ENCODE measurements around the gene C3orf33. TPM values are rescaled to one million over a fixed set of nuclear protein-coding genes. Genes with fewer than 3 reads are reported as not detected.

C3orf33 gene
- total and polyA plus RNA-seq, 2 of the 13 experiments (the other 11 are each of a cell fraction or from before 2014, with no cell fraction given): 9.2 to 12.6 TPM

DNA sequence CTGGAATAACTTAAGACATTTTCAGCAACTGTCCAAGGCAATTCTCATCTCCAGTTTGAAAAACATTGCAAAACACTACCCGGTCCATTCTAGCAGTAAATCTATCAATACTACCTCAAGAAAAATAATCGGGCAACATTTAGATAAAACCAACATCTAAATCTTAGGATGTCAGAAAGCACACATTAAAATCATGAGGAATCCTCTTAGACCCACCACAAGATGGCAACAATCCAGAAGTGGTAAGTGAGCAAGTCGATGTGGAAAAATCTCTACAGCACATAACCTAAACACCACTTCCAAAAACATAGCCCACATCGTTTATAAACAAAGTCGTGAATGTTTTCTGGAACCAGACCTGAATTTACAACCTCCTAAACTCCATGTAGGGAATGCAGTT is 66.9 kb downstream of the C3orf33 start:
- intact Hi-C loops (cut with micrococcal nuclease; ENCODE audit: unreplicated experiment) (loop anchor here (2.0 kb wide), 1 partner anchor 132 kb away; the partner anchor contains the start of gene GMPS), in situ Hi-C loops (cut with HindIII; ENCODE audit: extremely low pct_ligation_motif_present, low pct_unique_long_range_greater_than_20kb) (no loop called here)
- H3K4me3 ChIP-seq (replicated peaks in 1 of 3; ENCODE audit: insufficient read depth in 1 of 3, low read depth in 2 of 3, low read length in 3 of 3): peak overlapping the region; percentile 51 to 60 (median 52); a peak in 4 of 6 replicates
- no peaks in the 10 kb centered on the region for H3K36me3 ChIP-seq (replicated peaks in 1 of 2; ENCODE audit: control insufficient read depth in 1 of 2, insufficient read depth in 2 of 2, low read length in 2 of 2)
- H3K79me2 ChIP-seq (ENCODE audit: insufficient read depth, low read length): no peaks in the 10 kb centered on the region
- no peaks in the 10 kb centered on the region for H3K9me3 ChIP-seq (ENCODE audit: low read length)
- H3K4me1 ChIP-seq (ENCODE audit: insufficient read depth, low read length): peaks cover 48% of the 10 kb centered on the region
- CTCF ChIA-PET (ENCODE audit: low intra/inter-chr PET ratio, low total read pairs): no interaction called here
- H2AFZ ChIP-seq (ENCODE audit: low read length): peak overlapping the region; percentile 57
- ATAC-seq (no peak), DNase-seq (ENCODE audit: low spot score) (peak; percentile 43), FAIRE-seq (peak; percentile 60)
- peak overlapping the region; percentile 44; the same call in 1 of the 2 replicates for H3K9ac ChIP-seq (ENCODE audit: insufficient read depth, low read depth, low read length)
- H3K27me3 ChIP-seq (ENCODE audit: control insufficient read depth in 1 of 2, insufficient read depth in 2 of 2, low read length in 2 of 2): peaks cover 0 to under 1% of the 10 kb centered on the region in 2 experiments; a peak in 2 of 5 replicates
- TF ChIP-seq, protein P1, sequence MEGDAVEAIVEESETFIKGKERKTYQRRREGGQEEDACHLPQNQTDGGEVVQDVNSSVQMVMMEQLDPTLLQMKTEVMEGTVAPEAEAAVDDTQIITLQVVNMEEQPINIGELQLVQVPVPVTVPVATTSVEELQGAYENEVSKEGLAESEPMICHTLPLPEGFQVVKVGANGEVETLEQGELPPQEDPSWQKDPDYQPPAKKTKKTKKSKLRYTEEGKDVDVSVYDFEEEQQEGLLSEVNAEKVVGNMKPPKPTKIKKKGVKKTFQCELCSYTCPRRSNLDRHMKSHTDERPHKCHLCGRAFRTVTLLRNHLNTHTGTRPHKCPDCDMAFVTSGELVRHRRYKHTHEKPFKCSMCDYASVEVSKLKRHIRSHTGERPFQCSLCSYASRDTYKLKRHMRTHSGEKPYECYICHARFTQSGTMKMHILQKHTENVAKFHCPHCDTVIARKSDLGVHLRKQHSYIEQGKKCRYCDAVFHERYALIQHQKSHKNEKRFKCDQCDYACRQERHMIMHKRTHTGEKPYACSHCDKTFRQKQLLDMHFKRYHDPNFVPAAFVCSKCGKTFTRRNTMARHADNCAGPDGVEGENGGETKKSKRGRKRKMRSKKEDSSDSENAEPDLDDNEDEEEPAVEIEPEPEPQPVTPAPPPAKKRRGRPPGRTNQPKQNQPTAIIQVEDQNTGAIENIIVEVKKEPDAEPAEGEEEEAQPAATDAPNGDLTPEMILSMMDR (CRISPR knock-in tag; IDR thresholded peaks at IDR 0.05): peak; percentile 54
- no peak for TF ChIP-seq ZNF615 (CRISPR knock-in tag; IDR thresholded peaks at IDR 0.05; ENCODE audit: borderline replicate concordance)
- 0 out of 2 replicates have a peak, but pooled peaks have one; percentile 24 for TF ChIP-seq RXRB (CRISPR knock-in tag; IDR thresholded peaks at IDR 0.05; ENCODE audit: borderline replicate concordance)
- 0 out of 2 replicates have a peak, but pooled peaks have one; percentile 15 for TF ChIP-seq STAG1 (CRISPR knock-in tag; IDR thresholded peaks at IDR 0.05)
- WGBS (ENCODE audit: low lambda C conversion rate): 0% methylated on average over 5 of the region's 5 CpGs
- no peaks in the 10 kb centered on the region for H4K20me1 ChIP-seq (ENCODE audit: insufficient read depth, low read length)
- POLR2A ChIA-PET: interaction anchor here (0.8 to 2.9 kb wide), 3 partner anchors 11 to 66 kb away, joined by 4 to 12 read pairs (median 10); partner anchors contain the start of gene C3orf33
- H3K27ac ChIP-seq (ENCODE audit: extremely low read length, insufficient read depth, low read length): no peak overlapping the region
- BruUV-seq (replicated peaks): no TSS peak
- H3K4me2 ChIP-seq (ENCODE audit: low read depth, low read length): peak overlapping the region; percentile 89

DNA sequence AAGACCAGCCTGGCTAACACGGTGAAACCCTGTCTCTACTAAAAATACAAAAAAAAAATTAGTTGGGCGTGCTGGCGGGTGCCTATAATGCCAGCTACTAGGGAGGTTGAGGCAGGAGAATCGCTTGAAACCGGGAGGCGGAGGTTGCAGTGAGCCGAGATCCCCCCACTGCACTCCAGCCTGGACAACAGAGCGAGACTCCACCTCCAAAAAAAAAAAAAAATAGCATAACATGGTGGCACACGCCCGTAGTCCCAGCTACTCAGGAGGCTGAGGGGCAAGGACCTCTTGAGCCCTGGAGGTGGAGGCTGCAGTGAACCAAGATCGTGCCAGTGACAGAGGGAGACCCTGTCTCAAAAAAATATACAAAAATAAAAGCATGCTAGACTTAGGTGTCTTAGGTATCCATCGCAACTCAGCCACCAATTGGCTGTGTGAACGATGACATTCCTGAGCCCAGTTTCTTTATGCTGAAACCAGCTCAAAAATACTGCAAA is 67.5 kb downstream of the C3orf33 start:
- BruUV-seq (replicated peaks): no TSS peak
- H3K4me3 ChIP-seq (replicated peaks in 1 of 3; ENCODE audit: insufficient read depth in 1 of 3, low read depth in 2 of 3, low read length in 3 of 3): peak overlapping the region; percentile 51 to 60 (median 52)
- DNase-seq (ENCODE audit: low spot score) (no peak), ATAC-seq (peak; percentile 35), FAIRE-seq (no peak)
- H3K9me3 ChIP-seq (ENCODE audit: low read length): no peaks in the 10 kb centered on the region
- POLR2A ChIA-PET: interaction anchor here (0.7 to 2.9 kb wide), 6 partner anchors 11 to 131 kb away, joined by 3 to 12 read pairs (median 5); partner anchors contain the start of genes C3orf33 and SLC33A1
- H3K27me3 ChIP-seq (ENCODE audit: control insufficient read depth in 1 of 2, insufficient read depth in 2 of 2, low read length in 2 of 2): no peaks in the 10 kb centered on the region; a peak in 1 of 5 replicates
- H3K9ac ChIP-seq (ENCODE audit: insufficient read depth, low read depth, low read length): peak overlapping the region; percentile 44
- no peaks in the 10 kb centered on the region for H3K36me3 ChIP-seq (replicated peaks in 1 of 2; ENCODE audit: control insufficient read depth in 1 of 2, insufficient read depth in 2 of 2, low read length in 2 of 2)
- H2AFZ ChIP-seq (ENCODE audit: low read length): no peak overlapping the region
- H3K79me2 ChIP-seq (ENCODE audit: insufficient read depth, low read length): no peaks in the 10 kb centered on the region
- intact Hi-C loops (cut with micrococcal nuclease; ENCODE audit: unreplicated experiment) (loop anchor here (2.0 kb wide), 1 partner anchor 132 kb away; the partner anchor contains the start of gene GMPS), in situ Hi-C loops (cut with HindIII; ENCODE audit: extremely low pct_ligation_motif_present, low pct_unique_long_range_greater_than_20kb) (no loop called here)
- 10% methylated on average over 13 of the region's 13 CpGs for WGBS (ENCODE audit: low lambda C conversion rate)
- H4K20me1 ChIP-seq (ENCODE audit: insufficient read depth, low read length): no peaks in the 10 kb centered on the region
- CTCF ChIA-PET (ENCODE audit: low intra/inter-chr PET ratio, low total read pairs): no interaction called here
- peak overlapping the region; percentile 89 for H3K4me2 ChIP-seq (ENCODE audit: low read depth, low read length)
- peaks cover 46% of the 10 kb centered on the region for H3K4me1 ChIP-seq (ENCODE audit: insufficient read depth, low read length)
- H3K27ac ChIP-seq (ENCODE audit: extremely low read length, insufficient read depth, low read length): peak overlapping the region; percentile 69
- TF ChIP-seq SCMH1 (CRISPR knock-in tag; IDR thresholded peaks at IDR 0.05; ENCODE audit: borderline replicate concordance) (no peak), SIX4 (CRISPR knock-in tag; IDR thresholded peaks at IDR 0.05) (no peak), ZSCAN31 (CRISPR knock-in tag; IDR thresholded peaks at IDR 0.05; ENCODE audit: low read depth) (0 out of 2 replicates have a peak, but pooled peaks have one; percentile 4), ZNF12 (CRISPR knock-in tag; IDR thresholded peaks at IDR 0.05) (no peak), ZMYM4 (CRISPR knock-in tag; IDR thresholded peaks at IDR 0.05) (no peak), MAZ (IDR thresholded peaks at IDR 0.05; ENCODE audit: borderline replicate concordance, low read depth, low read length) (no peak), MAZ (CRISPR knock-in tag; IDR thresholded peaks at IDR 0.05; ENCODE audit: low read depth) (no peak), ZNF75D (CRISPR knock-in tag; IDR thresholded peaks at IDR 0.05; ENCODE audit: borderline replicate concordance) (no peak), HOXA5 (CRISPR knock-in tag; IDR thresholded peaks at IDR 0.05) (no peak)
- TF ChIP-seq, protein P2, sequence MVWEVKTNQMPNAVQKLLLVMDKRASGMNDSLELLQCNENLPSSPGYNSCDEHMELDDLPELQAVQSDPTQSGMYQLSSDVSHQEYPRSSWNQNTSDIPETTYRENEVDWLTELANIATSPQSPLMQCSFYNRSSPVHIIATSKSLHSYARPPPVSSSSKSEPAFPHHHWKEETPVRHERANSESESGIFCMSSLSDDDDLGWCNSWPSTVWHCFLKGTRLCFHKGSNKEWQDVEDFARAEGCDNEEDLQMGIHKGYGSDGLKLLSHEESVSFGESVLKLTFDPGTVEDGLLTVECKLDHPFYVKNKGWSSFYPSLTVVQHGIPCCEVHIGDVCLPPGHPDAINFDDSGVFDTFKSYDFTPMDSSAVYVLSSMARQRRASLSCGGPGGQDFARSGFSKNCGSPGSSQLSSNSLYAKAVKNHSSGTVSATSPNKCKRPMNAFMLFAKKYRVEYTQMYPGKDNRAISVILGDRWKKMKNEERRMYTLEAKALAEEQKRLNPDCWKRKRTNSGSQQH (CRISPR knock-in tag; IDR thresholded peaks at IDR 0.05; ENCODE audit: low read depth): no peak

Data from HepG2 (cell line).